ENCODE data around the gene ZNF462.

ZNF462 gene

DNA sequence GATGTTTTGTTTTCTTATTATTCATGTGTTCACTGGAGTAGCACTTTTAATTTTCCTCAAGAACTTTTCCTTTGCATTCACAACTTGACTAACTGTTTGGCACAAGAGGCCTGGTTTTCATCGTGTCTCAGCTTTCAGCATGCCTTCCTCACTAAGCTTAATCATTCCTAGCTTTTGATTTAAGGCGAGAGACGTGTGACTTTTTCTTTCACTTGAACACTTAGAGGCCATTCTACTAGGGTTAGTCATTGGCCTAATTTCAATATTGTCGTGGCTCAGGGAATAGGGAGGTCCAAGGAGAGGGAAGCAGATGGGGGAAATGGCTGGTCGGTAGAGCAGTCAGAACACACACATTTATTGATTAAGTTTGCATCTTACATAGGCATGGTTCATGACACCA is 94.0 kb downstream of the ZNF462 start:
- H3K4me3 ChIP-seq (ENCODE audit: insufficient read length, low read depth), result no peak overlapping the region
- peaks cover 25% of the 10 kb centered on the region for H3K36me3 ChIP-seq (ENCODE audit: insufficient read depth, insufficient read length, low read length)
- no peak overlapping the region for H3K9ac ChIP-seq (ENCODE audit: insufficient read length, low read depth)
- no peaks in the 10 kb centered on the region for H3K9me3 ChIP-seq (ENCODE audit: insufficient read depth, low read length)
- peaks cover 2% of the 10 kb centered on the region for H3K4me1 ChIP-seq (ENCODE audit: insufficient read depth, insufficient read length)
- no peak for TF ChIP-seq SUZ12 (IDR thresholded peaks at IDR 0.05; ENCODE audit: extremely low read depth, insufficient read depth, insufficient read length)
- TF ChIP-seq ZNF274 (IDR thresholded peaks at IDR 0.05; ENCODE audit: low read depth, low read length), result no peak
- no peak for TF ChIP-seq YY1 (IDR thresholded peaks at IDR 0.05; ENCODE audit: insufficient read depth, insufficient read length)
- DNase-seq (ENCODE audit: low read depth, low spot score), result no peak
- no peaks in the 10 kb centered on the region for H3K27me3 ChIP-seq (ENCODE audit: insufficient read depth, insufficient read length)

DNA sequence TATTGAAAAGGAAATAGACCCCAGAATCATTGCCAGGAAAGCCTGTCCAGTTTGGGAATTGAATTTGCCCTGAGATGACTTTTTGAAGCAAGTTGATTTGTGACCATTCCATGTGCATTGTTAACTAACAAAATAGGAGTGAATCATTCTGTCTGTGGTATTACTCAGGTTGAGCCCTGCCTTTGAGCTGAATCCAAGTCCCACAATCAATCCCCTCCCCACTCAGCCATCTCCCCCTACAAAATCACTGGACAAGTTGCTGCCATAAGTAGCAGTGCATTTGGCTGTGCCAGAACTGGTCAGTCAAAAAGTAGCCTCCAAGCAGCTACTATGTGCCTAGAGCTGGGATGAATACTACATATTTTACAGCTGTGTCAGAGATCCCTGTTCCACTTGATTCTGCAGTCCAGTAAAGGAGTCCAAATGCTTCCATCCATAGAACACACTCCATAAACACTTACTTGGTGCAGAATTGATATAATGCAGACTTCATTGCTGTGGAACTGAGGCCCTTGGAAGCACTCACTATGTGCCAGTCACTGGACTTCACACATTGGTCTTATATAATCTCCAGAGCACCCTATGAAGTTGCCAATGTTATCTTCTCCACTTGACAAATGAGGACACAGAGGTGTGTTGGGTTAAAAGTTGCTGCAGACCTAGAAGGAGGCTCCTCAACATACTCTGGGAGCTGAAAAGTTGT is 96.1 kb downstream of the ZNF462 start:
- TF ChIP-seq SUZ12 (IDR thresholded peaks at IDR 0.05; ENCODE audit: extremely low read depth, insufficient read depth, insufficient read length), result no peak
- no peak for TF ChIP-seq YY1 (IDR thresholded peaks at IDR 0.05; ENCODE audit: insufficient read depth, insufficient read length)
- TF ChIP-seq ZNF274 (IDR thresholded peaks at IDR 0.05; ENCODE audit: low read depth, low read length), result no peak
- DNase-seq (ENCODE audit: low read depth, low spot score), result no peak
- no peak overlapping the region for H3K9ac ChIP-seq (ENCODE audit: insufficient read length, low read depth)
- H3K4me1 ChIP-seq (ENCODE audit: insufficient read depth, insufficient read length), result no peaks in the 10 kb centered on the region
- peaks cover 24% of the 10 kb centered on the region for H3K36me3 ChIP-seq (ENCODE audit: insufficient read depth, insufficient read length, low read length)
- no peak overlapping the region for H3K4me3 ChIP-seq (ENCODE audit: insufficient read length, low read depth)
- no peaks in the 10 kb centered on the region for H3K9me3 ChIP-seq (ENCODE audit: insufficient read depth, low read length)
- no peaks in the 10 kb centered on the region for H3K27me3 ChIP-seq (ENCODE audit: insufficient read depth, insufficient read length)

DNA sequence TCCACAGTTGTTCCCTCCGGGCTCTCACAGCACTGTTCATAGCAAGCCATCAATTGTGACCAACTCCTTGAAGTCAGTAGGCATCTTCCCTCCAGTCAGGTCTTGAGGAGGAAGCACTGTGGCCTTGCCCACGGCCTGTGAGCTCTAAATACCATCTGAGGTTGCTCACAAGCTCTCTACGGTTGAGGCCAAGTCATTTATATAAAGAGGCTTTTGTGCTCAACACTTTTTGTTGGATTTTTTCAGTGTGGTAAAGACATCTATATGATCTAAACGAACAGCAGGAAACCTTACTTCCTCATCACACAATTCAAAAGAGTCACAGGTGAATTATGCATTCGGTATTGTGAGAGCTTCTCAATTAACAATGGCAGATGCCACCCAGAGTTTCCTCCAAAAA is 97.3 kb downstream of the ZNF462 start:
- no peak for DNase-seq (ENCODE audit: low read depth, low spot score)
- Histone ChIP-seq H3K9me3 (ENCODE audit: insufficient read depth, low read length) (no peaks in the 10 kb centered on the region), H3K4me1 (ENCODE audit: insufficient read depth, insufficient read length) (no peaks in the 10 kb centered on the region), H3K36me3 (ENCODE audit: insufficient read depth, insufficient read length, low read length) (peaks cover 25% of the 10 kb centered on the region), H3K9ac (ENCODE audit: insufficient read length, low read depth) (no peak overlapping the region), H3K4me3 (ENCODE audit: insufficient read length, low read depth) (no peak overlapping the region), H3K27me3 (ENCODE audit: insufficient read depth, insufficient read length) (no peaks in the 10 kb centered on the region)
- no peak for TF ChIP-seq SUZ12 (IDR thresholded peaks at IDR 0.05; ENCODE audit: extremely low read depth, insufficient read depth, insufficient read length)
- TF ChIP-seq ZNF274 (IDR thresholded peaks at IDR 0.05; ENCODE audit: low read depth, low read length), result no peak
- TF ChIP-seq YY1 (IDR thresholded peaks at IDR 0.05; ENCODE audit: insufficient read depth, insufficient read length), result no peak

DNA sequence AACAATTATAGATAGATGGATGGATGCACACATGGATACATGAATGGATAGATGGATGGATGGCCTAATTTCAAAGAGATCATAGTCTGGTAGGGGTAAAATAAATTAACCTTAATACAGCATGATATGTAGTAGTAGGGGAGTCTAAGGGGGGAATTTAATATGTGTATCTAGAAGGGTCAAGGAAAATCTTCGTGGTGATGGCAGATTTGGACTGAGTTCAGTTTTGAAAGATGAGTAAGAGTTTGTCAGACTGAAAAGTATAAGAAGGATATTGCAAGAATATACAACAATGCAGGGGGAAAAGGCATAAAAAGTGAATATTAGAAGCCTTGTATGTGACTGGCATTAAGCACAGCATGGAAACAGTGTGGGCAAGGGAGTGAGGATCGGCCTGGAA is 98.7 kb downstream of the ZNF462 start:
- TF ChIP-seq ZNF274 (IDR thresholded peaks at IDR 0.05; ENCODE audit: low read depth, low read length) (no peak), SUZ12 (IDR thresholded peaks at IDR 0.05; ENCODE audit: extremely low read depth, insufficient read depth, insufficient read length) (no peak)

DNA sequence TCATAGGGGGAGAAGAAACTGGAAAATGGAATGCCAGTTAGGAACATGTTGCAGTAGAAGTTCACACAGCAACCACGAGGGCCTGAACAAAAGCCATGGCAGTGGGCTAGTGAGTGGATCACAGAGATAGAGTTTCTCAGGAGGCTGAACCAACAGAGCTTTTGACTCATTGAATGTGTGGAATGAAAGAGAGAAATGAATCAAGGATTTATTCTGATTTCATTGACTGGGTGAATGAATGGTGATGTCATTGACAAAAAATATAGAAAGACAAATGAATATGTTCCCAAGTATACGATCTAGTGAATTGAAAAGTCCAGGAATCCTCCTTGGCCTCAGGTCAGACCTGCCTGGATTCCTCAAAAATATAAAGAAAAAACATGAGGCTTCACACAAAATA is 99.2 kb downstream of the ZNF462 start:
- peaks cover 25% of the 10 kb centered on the region for H3K36me3 ChIP-seq (ENCODE audit: insufficient read depth, insufficient read length, low read length)
- H3K4me1 ChIP-seq (ENCODE audit: insufficient read depth, insufficient read length), result no peaks in the 10 kb centered on the region
- no peak overlapping the region for H3K9ac ChIP-seq (ENCODE audit: insufficient read length, low read depth)
- H3K4me3 ChIP-seq (ENCODE audit: insufficient read length, low read depth), result no peak overlapping the region
- H3K27me3 ChIP-seq (ENCODE audit: insufficient read depth, insufficient read length), result no peaks in the 10 kb centered on the region
- no peaks in the 10 kb centered on the region for H3K9me3 ChIP-seq (ENCODE audit: insufficient read depth, low read length)
- no peak for DNase-seq (ENCODE audit: low read depth, low spot score)
- TF ChIP-seq SUZ12 (IDR thresholded peaks at IDR 0.05; ENCODE audit: extremely low read depth, insufficient read depth, insufficient read length) (no peak), ZNF274 (IDR thresholded peaks at IDR 0.05; ENCODE audit: low read depth, low read length) (no peak), YY1 (IDR thresholded peaks at IDR 0.05; ENCODE audit: insufficient read depth, insufficient read length) (no peak)

More for the DNA sequence above, 98.7 kb downstream of the ZNF462 start:
- peaks cover 25% of the 10 kb centered on the region for H3K36me3 ChIP-seq (ENCODE audit: insufficient read depth, insufficient read length, low read length)
- H3K4me3 ChIP-seq (ENCODE audit: insufficient read length, low read depth), result no peak overlapping the region
- no peaks in the 10 kb centered on the region for H3K27me3 ChIP-seq (ENCODE audit: insufficient read depth, insufficient read length)
- no peak overlapping the region for H3K9ac ChIP-seq (ENCODE audit: insufficient read length, low read depth)
- no peaks in the 10 kb centered on the region for H3K9me3 ChIP-seq (ENCODE audit: insufficient read depth, low read length)
- no peak for DNase-seq (ENCODE audit: low read depth, low spot score)
- H3K4me1 ChIP-seq (ENCODE audit: insufficient read depth, insufficient read length), result no peaks in the 10 kb centered on the region

DNA sequence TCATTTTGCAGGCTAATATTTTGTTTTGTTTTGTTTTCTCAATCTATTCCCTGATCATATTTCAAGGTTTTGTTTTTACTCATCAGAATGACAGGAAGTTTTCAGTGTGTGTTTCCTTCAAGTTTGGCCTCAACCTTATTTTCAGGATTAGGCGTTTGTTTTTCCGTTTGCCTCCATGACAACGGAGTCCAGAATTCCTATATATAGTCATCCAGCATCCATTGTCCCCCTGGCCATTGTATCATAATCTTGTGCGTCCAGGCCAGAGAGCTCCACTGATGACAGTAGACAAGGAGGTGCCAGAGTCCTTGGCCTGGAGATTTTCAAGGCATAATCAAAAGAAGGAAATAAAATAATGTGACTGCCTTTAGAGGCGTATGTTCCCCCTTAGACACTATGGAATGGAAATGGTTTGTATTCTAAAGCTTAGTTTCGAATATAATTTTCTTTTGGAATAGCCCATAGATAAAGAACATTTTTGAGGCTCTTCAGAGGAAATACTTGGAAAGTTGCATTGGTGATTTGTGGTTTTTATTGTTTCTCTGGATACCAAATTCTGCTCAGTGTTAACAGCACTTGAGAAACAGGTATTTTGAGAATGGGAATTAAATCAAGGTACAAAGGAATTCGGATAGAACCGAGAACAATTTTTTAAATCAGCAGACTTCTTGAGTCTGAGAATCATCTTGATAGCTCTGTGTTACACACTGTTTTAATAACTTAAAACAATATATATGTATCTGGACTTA is 99.8 kb downstream of the ZNF462 start:
- no peak for DNase-seq (ENCODE audit: low read depth, low spot score)
- TF ChIP-seq YY1 (IDR thresholded peaks at IDR 0.05; ENCODE audit: insufficient read depth, insufficient read length), result no peak
- Histone ChIP-seq H3K4me1 (ENCODE audit: insufficient read depth, insufficient read length) (no peaks in the 10 kb centered on the region), H3K9ac (ENCODE audit: insufficient read length, low read depth) (no peak overlapping the region), H3K36me3 (ENCODE audit: insufficient read depth, insufficient read length, low read length) (peaks cover 25% of the 10 kb centered on the region), H3K4me3 (ENCODE audit: insufficient read length, low read depth) (no peak overlapping the region), H3K27me3 (ENCODE audit: insufficient read depth, insufficient read length) (no peaks in the 10 kb centered on the region), H3K9me3 (ENCODE audit: insufficient read depth, low read length) (no peaks in the 10 kb centered on the region)

DNA sequence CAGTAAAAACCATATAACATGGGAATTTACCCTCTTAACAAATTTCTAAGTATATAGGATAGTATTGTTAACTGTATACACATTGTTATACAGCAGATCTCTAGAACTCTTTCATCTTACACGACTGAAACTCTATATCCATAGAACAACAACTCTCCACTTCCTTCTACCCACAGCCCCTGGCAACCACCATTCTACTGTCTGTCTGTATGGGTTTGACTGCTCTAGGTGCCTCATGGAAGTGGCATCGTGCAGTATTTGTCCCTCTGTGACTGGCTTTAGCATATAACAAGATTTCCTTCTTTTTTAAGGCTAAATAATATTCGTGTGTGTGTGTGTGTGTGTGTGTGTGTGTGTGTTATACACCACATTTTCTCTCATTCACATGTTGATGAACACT is 100.7 kb downstream of the ZNF462 start:
- Histone ChIP-seq H3K36me3 (ENCODE audit: insufficient read depth, insufficient read length, low read length) (peaks cover 22% of the 10 kb centered on the region), H3K4me3 (ENCODE audit: insufficient read length, low read depth) (no peak overlapping the region), H3K27me3 (ENCODE audit: insufficient read depth, insufficient read length) (no peaks in the 10 kb centered on the region), H3K9me3 (ENCODE audit: insufficient read depth, low read length) (no peaks in the 10 kb centered on the region), H3K4me1 (ENCODE audit: insufficient read depth, insufficient read length) (no peaks in the 10 kb centered on the region), H3K9ac (ENCODE audit: insufficient read length, low read depth) (no peak overlapping the region)
- no peak for DNase-seq (ENCODE audit: low read depth, low spot score)
- no peak for TF ChIP-seq ZNF274 (IDR thresholded peaks at IDR 0.05; ENCODE audit: low read depth, low read length)
- TF ChIP-seq YY1 (IDR thresholded peaks at IDR 0.05; ENCODE audit: insufficient read depth, insufficient read length), result no peak
- TF ChIP-seq SUZ12 (IDR thresholded peaks at IDR 0.05; ENCODE audit: extremely low read depth, insufficient read depth, insufficient read length), result no peak
